HCT116 (cell line): ENCODE measurements around the gene ADCY10. TPM values are rescaled to one million over a fixed set of nuclear protein-coding genes. Genes with fewer than 3 reads are reported as not detected.

Source experiments
- ATAC-seq: fragments of 200-7000 bp; cut with Tn5 transposase; 2 replicates; pipeline ENCODE4 v1.9.1; 2020; ENCODE audit warnings: mild to moderate bottlenecking, moderate library complexity
- BruUV-seq: library from RNA; stranded (reverse); fragments of 400-500 nt; replicated peaks from 2 replicates; lab custom pipeline; 2021; lab: Mats Ljungman, UMichigan
- CTCF ChIA-PET: fragments of 300-600 bp; sonication (Branson Sonifier 250); formaldehyde crosslinking; loops from one replicate; lab custom pipeline; 2021; ENCODE audit warnings: antibody characterized with exemption; lab: Charles Lee
- POLR2A ChIA-PET: fragments of 300-600, 350-600 bp; sonication (Branson Sonifier 250); formaldehyde crosslinking; loops from one replicate; lab custom pipeline; 2021; ENCODE audit warnings: antibody characterized with exemption; lab: Charles Lee
- RAD21 ChIA-PET, 2 experiments: fragments of 300-600 bp; sonication (Branson Sonifier 250); formaldehyde crosslinking; loops; one replicate each; lab custom pipeline; 2023; ENCODE audit warnings: low total read pairs in 2 of 2; ENCODE audit not compliant: uncharacterized antibody in 2 of 2, unreplicated experiment in 2 of 2, low non-redundant PET in 1 of 2; lab: Charles Lee
- DNase-seq: peaks from one replicate; pipeline ENCODE4 v3.0.0-alpha.2; 2010; ENCODE audit warnings: low read depth, low spot score
- H2AFZ ChIP-seq: fragments of 200-600 bp; shearing (Covaris generic), sonication (generic); 2 replicates; pipeline ENCODE4 v1.6.1; 2017; ENCODE audit warnings: low read depth, mixed run types, mixed read lengths, antibody characterized with exemption, low read length; ENCODE audit not compliant: poor library complexity, severe bottlenecking
- H3K27ac ChIP-seq: 2 replicates; pipeline ENCODE4 v1.5.1; 2012; ENCODE audit warnings: low read depth, low read length
- H3K27me3 ChIP-seq: fragments of 200-600 bp; sonication (generic); 2 replicates; pipeline ENCODE4 v1.6.1; 2016; ENCODE audit warnings: mixed run types, low read length, mixed read lengths; ENCODE audit not compliant: insufficient read depth
- H3K36me3 ChIP-seq, 2 experiments: fragments of 200-500 bp in 1 of 2; fragments of 200-600 bp in 1 of 2; sonication (Bioruptor generic) in 1 of 2; sonication (generic) in 1 of 2; 2 replicates each; pipeline versions ENCODE4 v1.5.1 to v1.6.1; 2014 to 2016; ENCODE audit warnings: low read length in 2 of 2, inconsistent platforms in 1 of 2, mixed read lengths in 1 of 2, mixed run types in 1 of 2; ENCODE audit not compliant: insufficient read depth in 2 of 2, control insufficient read depth in 1 of 2
- H3K4me1 ChIP-seq, 2 experiments: fragments of 200-600 bp in 1 of 2; sonication (generic) in 1 of 2; 2 replicates each; pipeline versions ENCODE4 v1.5.1 to v1.6.1; 2012 to 2017; ENCODE audit warnings: low read length in 2 of 2, inconsistent platforms in 1 of 2, mild to moderate bottlenecking in 1 of 2, mixed read lengths in 1 of 2, mixed run types in 1 of 2, moderate library complexity in 1 of 2; ENCODE audit not compliant: insufficient read depth in 2 of 2, control insufficient read depth in 1 of 2
- H3K4me2 ChIP-seq: fragments of 200-600 bp; sonication (generic); 2 replicates; pipeline ENCODE4 v1.6.1; 2017; ENCODE audit warnings: mixed run types, low read length, mixed read lengths
- H3K4me3 ChIP-seq, 2 experiments: fragments of 200-600 bp in 1 of 2; sonication (generic) in 1 of 2; replicated peaks in 1 of 2; 2 replicates each; pipeline ENCODE4 v1.5.1; 2011 to 2016; ENCODE audit warnings: low read length in 2 of 2, control low read depth in 1 of 2, low read depth in 1 of 2, mild to moderate bottlenecking in 1 of 2, mixed read lengths in 1 of 2, mixed run types in 1 of 2
- H3K79me2 ChIP-seq: fragments of 200-600 bp; sonication (generic); 2 replicates; pipeline ENCODE4 v1.6.1; 2017; ENCODE audit warnings: mild to moderate bottlenecking, mixed run types, low read length, moderate library complexity, mixed read lengths; ENCODE audit not compliant: insufficient read depth
- H3K9ac ChIP-seq: fragments of 200-600 bp; sonication (generic); 2 replicates; pipeline ENCODE4 v1.6.1; 2016; ENCODE audit warnings: low read length, mixed read lengths
- H3K9me2 ChIP-seq: fragments of 200-600 bp; sonication (generic), shearing (Covaris generic); 2 replicates; pipeline ENCODE4 v1.6.1; 2017; ENCODE audit warnings: mixed run types, mild to moderate bottlenecking, moderate library complexity; ENCODE audit not compliant: insufficient read depth
- H3K9me3 ChIP-seq, 2 experiments: fragments of 200-500 bp in 1 of 2; fragments of 200-600 bp in 1 of 2; sonication (Bioruptor generic) in 1 of 2; sonication (generic) in 1 of 2; 2 replicates each; pipeline ENCODE4 v1.6.1; 2014 to 2017; ENCODE audit warnings: low read length in 2 of 2, mixed read lengths in 2 of 2, inconsistent platforms in 1 of 2, low read depth in 1 of 2, mild to moderate bottlenecking in 1 of 2, mixed run types in 1 of 2, moderate library complexity in 1 of 2; ENCODE audit not compliant: control insufficient read depth in 1 of 2, insufficient read depth in 1 of 2
- H4K20me1 ChIP-seq: fragments of 200-600 bp; sonication (generic), shearing (Covaris generic); 2 replicates; pipeline ENCODE4 v1.6.1; 2017; ENCODE audit warnings: mixed run types, mild to moderate bottlenecking, moderate library complexity; ENCODE audit not compliant: insufficient read depth
- CBX3 ChIP-seq: IDR thresholded peaks from 2 replicates; pipeline ENCODE4 v1.6.1; 2012; ENCODE audit warnings: low read depth
- FOSL1 ChIP-seq: IDR thresholded peaks from 2 replicates; pipeline ENCODE4 v1.6.1; 2012; ENCODE audit warnings: low read depth
- JUND ChIP-seq: IDR thresholded peaks from 2 replicates; pipeline ENCODE4 v1.6.1; 2012
- RAD21 ChIP-seq: IDR thresholded peaks from 2 replicates; pipeline ENCODE4 v1.6.1; 2012; ENCODE audit warnings: low read depth, mild to moderate bottlenecking
- SIN3A ChIP-seq: IDR thresholded peaks from 2 replicates; pipeline ENCODE4 v1.6.1; 2012; ENCODE audit warnings: low read depth
- SP1 ChIP-seq: IDR thresholded peaks from 2 replicates; pipeline ENCODE4 v1.6.1; 2012; ENCODE audit warnings: low read depth
- SRF ChIP-seq: IDR thresholded peaks from 2 replicates; pipeline ENCODE4 v1.6.1; 2012; ENCODE audit warnings: low read depth
- TCF7L2 ChIP-seq: IDR thresholded peaks from 2 replicates; pipeline ENCODE4 v1.7.0; 2011; ENCODE audit warnings: borderline replicate concordance, inconsistent platforms; ENCODE audit not compliant: insufficient read depth, insufficient read length; ENCODE audit errors: extremely low read depth
- ZFX ChIP-seq: fragments of 450-650 bp; IDR thresholded peaks from 2 replicates; pipeline ENCODE4 v1.6.1; 2017
- intact Hi-C: fragments of 100-400 bp; cut with micrococcal nuclease; formaldehyde crosslinking; loops from 2 replicates; pipeline ENCODE4 v1.10.0; 2022
- total RNA-seq: library from RNA; stranded (reverse); gene quantifications from one replicate; pipeline ENCODE4 v1.2.1, GENCODE V29; 2021; ENCODE audit not compliant: unreplicated experiment
- TF ChIP-seq, protein P1 (sequence below): IDR thresholded peaks from 2 replicates; pipeline ENCODE4 v1.6.1; 2012
- TF ChIP-seq, protein P2 (sequence below), 3 experiments: fragments of 200-600 bp in 1 of 3; sonication (generic) in 1 of 3; IDR thresholded peaks in 2 of 3; conservative IDR thresholded peaks in 1 of 3; 2 replicates each; pipeline ENCODE4 v1.5.1; 2012 to 2017; ENCODE audit warnings: low read depth in 2 of 3, low read length in 2 of 3, antibody characterized with exemption in 1 of 3, borderline replicate concordance in 1 of 3, control low read depth in 1 of 3, mild to moderate bottlenecking in 1 of 3, mixed read lengths in 1 of 3, mixed run types in 1 of 3, moderate library complexity in 1 of 3; ENCODE audit not compliant: insufficient read depth in 1 of 3
- TF ChIP-seq, protein P3 (sequence below): IDR thresholded peaks from 2 replicates; pipeline ENCODE4 v1.6.1; 2011; ENCODE audit warnings: mild to moderate bottlenecking, low read length, moderate library complexity; ENCODE audit not compliant: insufficient replicate concordance; ENCODE audit errors: extremely low read depth

ADCY10 gene
- total RNA-seq, 1 experiment from 2014 or later = 0.30 TPM

DNA sequence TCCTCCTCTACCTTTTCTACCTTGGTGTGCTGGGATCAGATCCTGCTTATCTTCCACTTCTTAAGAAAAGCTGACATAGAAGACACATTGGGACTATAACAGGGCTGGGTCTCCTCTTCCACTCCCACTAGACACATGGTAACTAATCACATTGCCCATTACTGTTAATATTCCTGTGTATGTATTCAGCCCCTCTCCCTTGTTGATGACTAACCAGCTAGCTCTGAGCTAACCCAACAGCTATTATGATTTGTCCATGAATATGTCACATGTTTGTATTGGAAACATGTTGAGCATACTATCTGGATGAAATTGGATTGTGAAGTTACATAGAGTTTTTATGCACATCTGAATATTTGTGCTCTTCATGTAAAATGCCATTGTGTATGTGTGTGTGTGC is 139.2 kb downstream of the ADCY10 start:
- intact Hi-C loops = no loop called here
- no peak overlapping the region for H3K4me3 ChIP-seq
- no peaks in the 10 kb centered on the region for H3K9me2 ChIP-seq
- H3K27ac ChIP-seq = no peak overlapping the region
- H3K4me2 ChIP-seq = no peak overlapping the region
- H3K79me2 ChIP-seq = no peaks in the 10 kb centered on the region; the same call in 1 of the 2 replicates
- ATAC-seq (no peak), DNase-seq (no peak)
- ChIA-PET POLR2A (no interaction called here), RAD21 (no interaction called here), CTCF (no interaction called here)
- no TSS peak for BruUV-seq
- peaks cover 0 to 4% of the 10 kb centered on the region in 2 experiments; a peak in 1 of 4 replicates for H3K36me3 ChIP-seq
- H3K4me1 ChIP-seq = no peaks in the 10 kb centered on the region
- H3K9me3 ChIP-seq = no peaks in the 10 kb centered on the region
- H3K9ac ChIP-seq = no peak overlapping the region
- no peak for TF ChIP-seq TCF7L2
- TF ChIP-seq SP1 = no peak
- no peak for TF ChIP-seq RAD21
- TF ChIP-seq CBX3 = no peak
- TF ChIP-seq SIN3A = no peak
- no peak for TF ChIP-seq FOSL1
- TF ChIP-seq, protein P1, sequence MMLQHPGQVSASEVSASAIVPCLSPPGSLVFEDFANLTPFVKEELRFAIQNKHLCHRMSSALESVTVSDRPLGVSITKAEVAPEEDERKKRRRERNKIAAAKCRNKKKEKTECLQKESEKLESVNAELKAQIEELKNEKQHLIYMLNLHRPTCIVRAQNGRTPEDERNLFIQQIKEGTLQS = no peak
- no peak for TF ChIP-seq ZFX
- TF ChIP-seq SRF = no peak
- no peak for TF ChIP-seq JUND
- TF ChIP-seq, protein P2, sequence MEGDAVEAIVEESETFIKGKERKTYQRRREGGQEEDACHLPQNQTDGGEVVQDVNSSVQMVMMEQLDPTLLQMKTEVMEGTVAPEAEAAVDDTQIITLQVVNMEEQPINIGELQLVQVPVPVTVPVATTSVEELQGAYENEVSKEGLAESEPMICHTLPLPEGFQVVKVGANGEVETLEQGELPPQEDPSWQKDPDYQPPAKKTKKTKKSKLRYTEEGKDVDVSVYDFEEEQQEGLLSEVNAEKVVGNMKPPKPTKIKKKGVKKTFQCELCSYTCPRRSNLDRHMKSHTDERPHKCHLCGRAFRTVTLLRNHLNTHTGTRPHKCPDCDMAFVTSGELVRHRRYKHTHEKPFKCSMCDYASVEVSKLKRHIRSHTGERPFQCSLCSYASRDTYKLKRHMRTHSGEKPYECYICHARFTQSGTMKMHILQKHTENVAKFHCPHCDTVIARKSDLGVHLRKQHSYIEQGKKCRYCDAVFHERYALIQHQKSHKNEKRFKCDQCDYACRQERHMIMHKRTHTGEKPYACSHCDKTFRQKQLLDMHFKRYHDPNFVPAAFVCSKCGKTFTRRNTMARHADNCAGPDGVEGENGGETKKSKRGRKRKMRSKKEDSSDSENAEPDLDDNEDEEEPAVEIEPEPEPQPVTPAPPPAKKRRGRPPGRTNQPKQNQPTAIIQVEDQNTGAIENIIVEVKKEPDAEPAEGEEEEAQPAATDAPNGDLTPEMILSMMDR (IDR thresholded peaks at IDR 0.05 in 2 of 3, conservative IDR thresholded peaks at IDR 0.05 in 1 of 3; ENCODE audit: borderline replicate concordance in 1 of 3, insufficient read depth in 1 of 3, low read depth in 2 of 3, low read length in 2 of 3) = no peak
- TF ChIP-seq, protein P3, sequence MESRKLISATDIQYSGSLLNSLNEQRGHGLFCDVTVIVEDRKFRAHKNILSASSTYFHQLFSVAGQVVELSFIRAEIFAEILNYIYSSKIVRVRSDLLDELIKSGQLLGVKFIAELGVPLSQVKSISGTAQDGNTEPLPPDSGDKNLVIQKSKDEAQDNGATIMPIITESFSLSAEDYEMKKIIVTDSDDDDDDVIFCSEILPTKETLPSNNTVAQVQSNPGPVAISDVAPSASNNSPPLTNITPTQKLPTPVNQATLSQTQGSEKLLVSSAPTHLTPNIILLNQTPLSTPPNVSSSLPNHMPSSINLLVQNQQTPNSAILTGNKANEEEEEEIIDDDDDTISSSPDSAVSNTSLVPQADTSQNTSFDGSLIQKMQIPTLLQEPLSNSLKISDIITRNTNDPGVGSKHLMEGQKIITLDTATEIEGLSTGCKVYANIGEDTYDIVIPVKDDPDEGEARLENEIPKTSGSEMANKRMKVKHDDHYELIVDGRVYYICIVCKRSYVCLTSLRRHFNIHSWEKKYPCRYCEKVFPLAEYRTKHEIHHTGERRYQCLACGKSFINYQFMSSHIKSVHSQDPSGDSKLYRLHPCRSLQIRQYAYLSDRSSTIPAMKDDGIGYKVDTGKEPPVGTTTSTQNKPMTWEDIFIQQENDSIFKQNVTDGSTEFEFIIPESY = no peak
- H2AFZ ChIP-seq = no peak overlapping the region
- no peaks in the 10 kb centered on the region for H4K20me1 ChIP-seq
- no peaks in the 10 kb centered on the region for H3K27me3 ChIP-seq
